Bone marrow (tissue), 2 donors: Measurements from ENCODE around the gene CREBRF.
A peak's percentile ranks its signal among the peaks of the same experiment; 100 is the strongest.
"Not testable (repeated sequence)": the region's sequence is repeated elsewhere in the genome, so short reads cannot be mapped to it uniquely, and the experiment has no call there.

Experiments used
- DNase-seq, 2 donors: peaks; one replicate each; lab custom pipeline; 2025; lab: John Stamatoyannopoulos, UW

Gene CREBRF

GRCh38 chr5:173035904-173036707 lies 20.0 kb upstream of the CREBRF start:
- no peak for DNase-seq

DNA sequence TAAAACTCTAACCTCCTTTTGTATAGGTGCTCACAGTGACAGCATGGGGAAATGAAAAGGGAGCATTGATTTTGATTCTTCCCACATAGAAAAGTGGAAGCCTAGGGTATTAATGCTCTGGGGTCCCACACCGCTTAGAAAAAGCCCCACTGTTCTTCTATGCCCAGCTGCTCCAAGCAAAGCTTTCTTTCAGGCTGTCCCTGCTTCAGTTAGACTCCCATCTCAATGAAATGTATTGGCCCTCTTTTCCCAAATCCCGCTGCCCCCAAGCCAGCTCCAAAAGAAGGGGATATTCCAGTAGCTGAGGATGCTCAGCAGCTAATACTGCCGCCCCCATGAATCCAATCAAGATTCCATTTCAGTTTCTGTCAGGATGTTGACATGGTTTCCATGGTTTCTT lies 17.0 kb upstream of the CREBRF start:
- no peak for DNase-seq

DNA sequence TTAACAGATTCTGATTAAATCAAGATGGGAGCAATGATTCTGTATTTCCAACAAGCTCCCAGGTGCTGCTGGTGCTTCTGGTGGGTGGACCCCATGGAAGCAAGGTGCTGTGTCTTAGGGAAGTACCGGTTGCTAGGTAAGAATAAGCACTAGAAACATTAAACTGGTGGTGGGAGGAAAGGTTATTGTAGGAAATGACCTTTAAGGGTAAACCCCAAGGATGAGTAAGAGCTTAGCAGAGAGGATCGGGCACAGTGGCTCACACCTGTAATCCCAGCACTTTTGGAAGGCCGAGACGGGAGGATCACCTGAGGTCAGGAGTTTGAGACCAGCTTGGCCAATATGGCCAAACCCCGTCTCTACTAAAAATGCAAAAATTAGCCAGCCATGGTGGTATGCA lies 16.2 kb upstream of the CREBRF start:
- no peak for DNase-seq

- no peak for DNase-seq
Measured at GRCh38 chr5:173041881-173042762, 14.0 kb upstream of the CREBRF start.

- no peak for DNase-seq
Measured at GRCh38 chr5:173042763-173043107, 13.4 kb upstream of the CREBRF start.

- DNase-seq, result no peak
Measured at GRCh38 chr5:173045474-173045873, 10.7 kb upstream of the CREBRF start.

GRCh38 chr5:173047096-173047837 lies 8.9 kb upstream of the CREBRF start:
- DNase-seq, result not testable (repeated sequence)

DNA sequence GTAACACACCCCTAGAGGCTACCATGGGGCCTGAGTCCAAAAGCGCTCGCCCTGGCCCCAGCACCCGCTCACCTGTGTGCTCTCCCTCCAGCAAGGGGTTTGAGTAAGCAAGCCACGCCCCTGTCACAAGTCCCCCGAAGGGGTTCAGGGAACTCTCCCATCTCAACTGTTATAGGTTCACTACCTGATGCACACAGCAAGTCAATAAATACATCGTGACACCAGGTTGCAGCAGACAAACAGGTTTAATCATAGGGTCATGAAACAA lies 8.4 kb upstream of the CREBRF start:
- no peak for DNase-seq

DNA sequence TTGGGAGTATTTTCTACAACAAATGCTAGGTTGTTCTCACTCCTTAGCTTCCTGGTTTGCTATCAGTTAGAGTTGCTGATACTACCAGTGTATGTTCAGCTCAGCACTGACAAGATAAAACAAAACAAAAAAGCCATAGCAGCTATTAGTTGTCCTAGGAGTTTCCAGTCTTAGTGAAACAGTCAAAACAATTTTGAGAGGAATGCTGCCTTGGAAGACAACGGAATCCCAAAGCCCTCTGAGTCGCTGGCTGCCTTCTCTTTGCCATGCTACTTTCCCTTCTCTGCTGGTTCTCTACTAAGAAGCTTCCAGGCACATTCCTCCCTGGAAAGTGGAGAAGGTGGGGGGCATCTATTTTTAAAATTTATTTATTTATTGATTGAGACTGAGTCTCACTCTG lies 5.4 kb upstream of the CREBRF start:
- DNase-seq, result no peak

DNA sequence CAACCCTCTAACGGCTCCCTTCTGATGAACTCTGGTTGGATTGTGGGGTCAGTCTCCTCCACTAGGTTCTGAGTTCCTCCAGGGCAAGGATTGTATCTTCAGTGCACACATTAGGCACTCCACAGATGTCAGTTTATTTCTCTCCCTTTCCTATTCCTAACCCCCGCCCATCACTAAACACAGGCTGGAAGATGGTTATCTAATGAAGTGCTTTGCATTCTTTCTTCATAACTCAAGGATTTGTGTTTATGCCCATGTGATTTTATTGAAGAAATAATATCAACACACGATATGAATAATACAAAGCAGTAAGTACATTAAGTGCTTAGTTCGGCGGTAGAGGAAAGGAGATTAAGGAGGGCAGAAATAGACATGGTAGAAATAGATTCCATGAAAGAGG lies 4.4 kb upstream of the CREBRF start:
- no peak for DNase-seq

GRCh38 chr5:173053041-173053440 lies 3.1 kb upstream of the CREBRF start:
- DNase-seq, result no peak

GRCh38 chr5:173055042-173055721 lies 970 bp upstream of the CREBRF start:
- DNase-seq, result no peak

GRCh38 chr5:173055722-173055982 lies 500 bp upstream of the CREBRF start:
- no peak for DNase-seq

DNA sequence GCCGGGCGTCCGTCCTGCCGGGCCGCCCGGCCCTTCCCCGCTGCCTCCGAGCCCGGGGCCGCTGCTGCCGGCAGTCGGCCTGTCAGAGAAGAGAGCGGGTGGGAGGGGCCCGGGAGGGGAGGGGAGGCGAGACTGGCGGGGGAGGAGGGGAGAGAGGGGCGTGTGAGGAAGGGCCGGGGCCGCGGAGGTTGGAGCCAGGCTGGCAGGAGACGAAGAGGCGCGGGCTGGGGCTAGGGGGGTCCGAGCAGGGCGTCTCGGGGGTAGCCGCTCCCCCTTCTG lies 570 bp downstream of the CREBRF start:
- DNase-seq, result peak in 1 of 2 donors; percentile 87

- peak; percentile 94 to 95 for DNase-seq
Measured at GRCh38 chr5:173057062-173057924, 1.1 kb downstream of the CREBRF start.

DNA sequence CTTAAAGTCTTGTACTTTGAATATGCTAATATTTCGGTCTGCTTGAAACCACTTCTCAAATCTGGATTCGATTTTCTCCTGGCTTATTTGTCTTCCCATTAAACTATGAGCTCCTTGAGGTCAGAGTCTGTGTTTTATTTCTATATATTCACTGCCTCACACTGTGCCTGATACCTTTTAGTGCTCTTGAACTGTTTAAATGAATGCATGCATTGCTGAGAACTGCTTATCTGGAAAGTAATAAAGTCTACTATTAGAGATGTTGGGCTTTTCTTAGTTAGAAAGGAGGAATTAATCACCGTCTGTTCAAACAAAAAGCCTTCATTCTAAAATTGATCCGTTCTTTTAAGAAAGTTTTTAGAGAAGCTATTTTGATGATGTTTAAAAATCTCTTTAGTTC lies 6.0 kb downstream of the CREBRF start:
- no peak for DNase-seq

- peak in 1 of 2 donors; percentile 58 for DNase-seq
Measured at GRCh38 chr5:173065155-173065554, 9.0 kb downstream of the CREBRF start.

- DNase-seq, result peak in 1 of 2 donors; percentile 49
Measured at GRCh38 chr5:173069671-173070070, 13.5 kb downstream of the CREBRF start.

DNA sequence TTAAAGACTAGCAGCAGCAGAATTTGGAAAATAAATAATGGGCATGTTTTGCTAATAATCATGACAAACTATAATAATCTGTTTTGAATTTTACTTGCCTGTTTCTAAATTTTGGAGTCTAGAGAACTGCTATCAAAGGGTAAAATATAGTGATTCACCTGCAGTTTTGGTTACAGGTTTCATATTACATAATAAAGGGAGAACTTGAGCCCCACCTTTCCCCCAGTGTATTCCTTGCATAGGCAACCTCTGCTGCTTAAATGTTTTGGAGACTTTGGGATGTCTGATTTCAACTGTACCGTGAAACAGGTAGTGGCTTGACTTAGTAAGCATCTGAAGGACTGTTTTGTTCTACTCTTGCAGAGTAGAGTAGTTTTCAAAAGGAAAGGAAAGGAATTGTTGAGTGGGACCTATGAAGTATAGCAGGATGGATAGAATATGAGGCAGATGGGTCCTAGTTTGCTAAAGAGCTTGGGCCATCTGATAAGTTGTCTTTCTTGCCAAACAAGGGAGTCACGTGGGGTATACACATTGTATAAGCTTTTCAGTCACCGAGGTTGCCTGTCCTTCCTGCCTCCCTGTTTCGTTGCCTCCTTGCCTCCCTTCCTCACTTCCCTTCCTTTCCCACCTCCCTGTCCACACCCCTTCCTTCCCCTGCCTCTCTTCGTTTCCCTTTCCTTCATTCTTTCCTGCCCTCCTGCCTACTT lies 19.1 kb downstream of the CREBRF start:
- DNase-seq, result no peak

DNA sequence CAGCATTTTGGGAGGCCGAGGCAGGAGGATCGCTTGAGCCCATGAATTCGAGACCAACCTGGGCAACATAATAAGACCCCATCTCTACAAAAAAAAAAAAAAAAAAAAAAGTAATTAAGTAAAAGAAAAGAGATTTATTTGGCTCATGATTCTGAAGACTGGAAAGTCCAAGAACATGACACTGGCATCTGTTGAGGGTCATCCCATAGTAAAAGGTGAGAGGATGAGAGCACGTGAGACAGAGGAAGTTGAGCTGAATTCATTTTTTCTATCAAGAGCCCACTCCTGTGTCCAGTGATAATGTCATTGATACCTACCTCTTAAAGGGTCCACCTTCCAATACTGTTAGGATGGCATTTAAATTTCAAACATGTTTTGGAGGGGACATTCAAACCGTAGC lies 19.8 kb downstream of the CREBRF start:
- DNase-seq, result no peak

- DNase-seq, result not testable (repeated sequence)
Measured at GRCh38 chr5:173076471-173076870, 20.3 kb downstream of the CREBRF start.
